ENCODE measurements around the gene APAF1.

- no peak for TF ChIP-seq CTCF (IDR thresholded peaks at IDR 0.05)
- TF ChIP-seq POLR2A (IDR thresholded peaks at IDR 0.05), result no peak
These were observed 98.4 kb downstream of the APAF1 start for GRCh38 chr12:98743362-98743953.

All from lower leg skin (tissue), 3 donors.